Stimulated activated CD8-positive, alpha-beta memory T cell treated with anti-CD3 and anti-CD28 coated beads, Interleukin-12 subunit alpha, Interleukin-12 subunit beta, amount 100 ng/mL, for 4 hours (primary cell): Measurements from ENCODE around the gene GGA2.
"Not testable (repeated sequence)": the region's sequence is repeated elsewhere in the genome, so short reads cannot be mapped to it uniquely, and the experiment has no call there.

ENCODE experiments used
- DNase-seq: peaks from one replicate; pipeline ENCODE4 v3.0.0-alpha.2; 2020; ENCODE audit warnings: low read depth

GGA2 gene

DNA sequence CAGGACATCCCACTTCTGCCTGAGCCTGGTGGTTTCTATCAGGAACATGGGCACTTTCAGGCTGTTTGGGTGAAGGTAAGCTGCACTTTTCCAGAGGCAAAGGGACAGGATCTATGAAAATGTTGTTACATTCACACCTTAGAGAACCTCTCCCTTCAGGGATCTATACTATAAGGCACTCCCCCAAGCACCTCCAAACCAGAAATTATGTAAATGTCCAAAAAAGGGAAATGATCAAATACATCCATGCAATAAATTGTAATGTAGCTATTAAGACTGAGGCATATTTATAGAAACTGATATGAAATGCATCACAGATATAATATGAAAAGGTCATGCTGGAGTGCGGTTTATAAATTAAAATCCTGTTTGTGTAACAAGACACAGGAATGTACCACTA, 34.0 kb downstream of the GGA2 start:
- no peak for DNase-seq

DNA sequence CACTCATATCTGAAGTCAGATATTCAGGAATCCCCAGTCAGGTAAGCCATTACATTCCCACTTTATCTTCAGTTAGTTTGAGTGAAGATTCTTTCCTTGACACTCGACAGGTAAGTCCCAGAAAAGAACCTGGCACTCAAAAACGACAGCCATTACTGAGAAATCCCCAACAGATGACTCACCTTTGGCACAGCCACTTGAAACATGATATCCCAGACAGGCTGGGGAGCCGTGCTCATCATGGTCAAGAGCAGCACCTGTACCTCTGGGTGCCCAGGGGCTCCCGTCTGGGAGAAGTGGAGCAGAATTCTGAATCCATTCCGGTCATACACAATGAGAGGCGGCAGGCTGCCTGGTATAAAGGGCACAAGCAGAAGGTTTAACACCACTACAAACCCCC, 40.5 kb downstream of the GGA2 start:
- DNase-seq, result no peak

DNA sequence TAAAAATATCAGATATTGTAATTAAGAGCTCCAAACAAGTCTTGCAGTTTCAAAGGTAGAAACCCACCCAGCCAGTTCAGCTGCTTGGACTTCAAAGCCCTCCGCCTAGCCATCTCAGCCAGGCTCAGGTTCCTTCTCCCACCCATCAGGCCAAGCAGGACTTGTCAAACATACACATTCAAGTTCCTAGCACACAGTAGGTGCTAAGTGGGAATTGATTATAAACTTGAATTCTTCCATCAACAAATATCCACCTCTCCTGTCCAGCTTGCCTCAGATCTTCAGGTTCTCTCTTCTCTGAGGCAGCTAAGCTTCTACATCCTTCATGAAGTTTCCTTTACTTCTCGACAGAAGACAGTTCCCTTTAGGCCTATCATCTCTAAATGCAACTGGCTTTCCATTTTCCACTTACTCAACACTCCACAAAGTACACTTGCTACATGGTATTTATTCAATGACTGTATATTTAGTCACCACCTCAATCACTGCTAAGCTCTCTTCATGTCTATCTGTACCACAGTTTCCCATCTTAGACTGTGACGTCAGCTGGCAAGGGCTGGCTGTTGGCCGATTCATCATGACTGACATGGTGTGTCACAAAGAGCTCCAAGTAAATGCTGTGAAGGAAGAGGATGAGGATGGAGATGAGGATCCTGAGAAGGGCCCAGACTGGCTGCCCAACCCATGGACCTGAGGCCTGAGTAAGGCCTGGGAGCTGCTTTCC, 44.0 kb downstream of the GGA2 start:
- no peak for DNase-seq

DNA sequence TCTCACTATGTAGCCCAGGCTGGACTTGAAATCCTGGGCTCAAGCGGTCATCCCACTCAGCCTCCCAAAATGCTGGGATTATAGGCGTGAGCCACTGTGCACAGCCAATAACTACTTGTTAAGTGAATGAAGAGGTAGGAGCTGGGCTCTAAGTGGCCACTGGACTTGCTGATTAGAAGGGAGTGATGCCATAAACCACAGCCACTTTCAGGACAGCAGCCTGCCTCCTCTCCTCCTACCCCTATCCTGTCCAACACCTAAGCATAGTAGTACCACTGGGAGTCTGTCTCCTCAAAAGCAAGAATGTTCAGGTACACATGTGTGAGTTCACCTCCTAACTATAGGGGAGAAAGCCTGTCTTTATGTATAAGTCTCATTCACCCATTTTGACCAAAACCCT, 45.1 kb downstream of the GGA2 start:
- DNase-seq, result no peak

DNA sequence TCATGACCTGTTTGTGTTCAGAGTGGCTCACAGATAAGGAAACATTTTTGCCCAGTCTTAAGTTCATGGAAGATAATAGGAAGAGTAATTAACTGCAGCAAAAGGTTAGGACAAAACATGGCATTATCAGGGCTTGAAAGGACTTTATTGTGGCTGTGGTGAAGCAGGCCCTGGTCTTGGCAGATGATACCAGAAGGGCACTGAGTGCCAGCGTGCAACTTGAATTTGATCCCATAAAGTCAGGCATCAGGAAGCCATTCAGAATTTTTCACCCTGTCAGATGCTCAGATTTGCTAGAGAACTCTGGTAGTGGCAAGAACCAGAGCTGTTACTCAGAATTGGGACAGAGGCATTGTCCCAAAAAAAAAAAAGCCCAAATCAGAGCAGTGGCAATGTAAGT, 46.1 kb downstream of the GGA2 start:
- DNase-seq, result no peak

DNA sequence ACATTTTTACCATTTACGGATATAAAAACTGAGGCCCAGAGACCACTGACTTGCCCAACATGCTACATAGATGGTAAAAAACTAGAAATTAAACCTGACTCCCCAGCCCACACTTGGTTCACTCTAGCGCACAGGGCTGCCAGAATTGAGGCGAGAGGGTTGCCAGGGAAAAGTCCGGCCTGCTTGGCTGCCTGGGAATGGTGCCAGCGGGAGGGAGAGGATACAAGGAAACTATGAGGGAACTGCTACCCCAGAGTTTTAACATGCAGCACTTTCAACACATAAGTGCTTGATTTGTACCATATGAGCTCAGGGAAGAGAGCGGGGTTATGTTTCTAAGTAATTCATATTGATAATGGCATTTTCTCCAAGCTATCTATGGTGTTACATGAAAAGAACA, 47.3 kb downstream of the GGA2 start:
- DNase-seq, result not testable (repeated sequence)

DNA sequence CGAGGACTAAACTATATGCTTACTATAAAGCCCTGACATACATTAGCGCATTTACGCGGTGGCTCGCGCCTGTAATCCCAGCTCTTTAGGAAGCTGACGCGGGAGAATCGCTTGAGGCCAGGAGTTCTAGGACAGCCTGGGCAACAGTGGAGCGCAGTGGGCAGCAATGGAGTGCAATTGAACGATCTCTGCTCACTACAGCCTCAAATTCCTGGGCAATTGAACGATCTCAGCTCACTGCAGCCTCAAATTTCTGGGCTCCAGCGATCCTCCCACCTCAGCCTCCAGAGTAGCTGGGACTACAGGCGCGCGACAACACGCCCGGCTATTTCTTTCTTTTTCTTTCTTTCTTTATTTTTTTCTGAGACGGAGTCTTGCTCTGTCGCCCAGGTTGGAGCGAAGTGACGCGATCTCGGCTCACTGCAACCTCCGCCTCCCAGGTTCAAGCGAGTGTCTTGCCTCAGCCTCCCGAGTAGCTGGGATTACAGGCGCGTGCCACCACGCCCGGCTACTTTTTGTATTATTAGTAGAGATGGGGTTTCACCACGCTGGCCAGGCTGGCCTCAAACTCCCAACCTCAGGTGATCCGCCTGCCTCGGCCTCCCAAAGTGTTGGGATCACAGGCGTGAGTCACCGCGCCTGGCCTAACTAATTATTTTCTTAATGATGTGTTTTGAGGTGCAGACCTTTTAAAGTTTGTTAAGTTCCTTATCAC, 56.8 kb downstream of the GGA2 start:
- no peak for DNase-seq

DNA sequence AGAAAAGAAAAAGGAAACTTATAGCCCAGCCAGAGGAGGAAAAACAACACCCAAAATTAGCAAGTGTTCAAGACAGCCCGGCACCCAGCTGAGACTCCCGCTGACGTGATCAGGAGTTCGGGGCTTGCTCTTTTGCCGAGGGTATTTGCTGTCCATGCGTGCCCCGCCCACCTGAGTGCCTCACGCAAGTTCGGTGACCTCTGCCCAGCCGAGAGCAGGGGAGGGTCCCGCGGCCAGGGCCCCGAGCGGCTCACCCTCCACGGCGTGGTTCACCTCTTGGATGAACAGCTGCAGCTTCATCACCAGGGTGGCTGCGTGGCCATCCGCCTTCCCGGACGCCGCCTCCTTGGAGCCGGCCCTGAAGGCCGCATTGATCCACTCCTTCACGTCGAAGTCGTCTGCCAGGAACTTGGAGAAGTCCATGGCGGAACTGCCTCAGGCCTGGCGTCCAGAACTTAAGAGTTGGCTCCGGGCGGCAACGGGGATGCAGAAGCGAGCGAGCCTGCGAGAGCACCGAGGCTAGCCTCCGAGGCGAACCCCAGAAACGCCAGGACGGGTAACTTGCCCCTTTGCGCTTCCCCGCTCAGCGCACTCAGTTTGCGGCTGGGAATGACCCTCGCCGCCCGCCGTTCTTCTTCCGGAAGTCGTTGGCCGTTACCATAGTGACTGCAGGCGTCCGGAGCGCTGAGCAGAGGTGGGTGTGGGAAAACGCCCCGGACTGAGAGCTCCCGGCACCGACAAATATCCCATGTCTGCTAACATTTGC, 57.5 kb downstream of the GGA2 start, which contains the start of gene COG7:
TSS of gene COG7 (minus strand) at position 618 of the 766 bp plus-strand sequence. CDS start at position 423, 195 bp downstream.
- DNase-seq, result peak; percentile 68

DNA sequence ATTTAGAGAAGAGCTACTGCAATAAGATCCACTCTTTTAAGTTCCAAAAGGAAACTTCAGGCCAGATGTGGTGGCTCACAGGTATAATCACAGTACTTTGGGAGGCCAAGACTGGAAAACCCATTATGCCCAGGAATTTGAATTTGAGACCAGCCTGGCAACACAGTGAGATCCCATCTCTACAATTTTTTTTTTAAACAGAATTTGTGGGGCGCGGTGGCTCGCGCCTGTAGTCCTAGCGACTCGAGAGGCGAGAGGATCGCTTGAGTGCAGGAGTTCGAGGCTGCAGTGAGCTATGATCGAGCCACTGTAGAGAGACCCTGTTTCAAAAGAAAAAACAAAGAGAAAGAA, 58.1 kb downstream of the GGA2 start:
- DNase-seq, result no peak

DNA sequence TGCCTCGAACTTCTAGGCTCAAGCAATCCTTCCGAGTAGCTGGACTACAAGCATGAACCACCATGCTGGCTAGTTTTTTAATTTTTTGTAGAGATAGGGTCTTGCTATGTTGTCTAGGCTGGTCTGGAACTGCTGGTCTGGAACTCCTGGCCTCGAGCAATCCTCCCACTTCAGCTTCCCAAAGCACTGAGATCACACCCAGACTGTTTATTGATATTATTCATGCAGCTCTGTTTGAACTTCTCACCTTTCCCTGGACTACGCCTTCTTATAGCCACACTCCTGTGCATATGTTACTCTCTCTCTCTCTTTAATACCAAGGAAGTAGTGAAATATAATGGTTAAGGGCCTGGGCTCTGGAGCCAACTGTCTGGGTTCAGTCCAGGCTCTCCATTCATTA, 61.9 kb downstream of the GGA2 start:
- DNase-seq, result no peak

DNA sequence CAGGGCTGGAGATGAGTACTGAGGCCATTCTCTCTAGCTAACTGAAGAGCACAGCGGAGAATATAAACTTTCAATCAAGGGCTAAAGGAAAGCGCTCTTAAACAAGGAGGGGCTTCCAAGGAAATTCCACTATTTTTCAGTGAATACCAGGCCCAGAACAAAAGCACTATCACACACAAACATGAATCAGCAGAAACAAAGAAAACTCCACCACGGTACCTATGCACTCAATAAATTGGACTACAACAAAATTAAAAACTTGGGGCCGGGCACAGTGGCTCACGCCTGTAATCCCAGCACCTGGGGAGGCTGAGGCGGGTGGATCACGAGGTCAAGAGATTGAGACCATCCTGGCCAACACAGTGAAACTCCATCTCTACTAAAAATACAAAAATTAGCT, 72.8 kb downstream of the GGA2 start:
- not testable (repeated sequence) for DNase-seq

DNA sequence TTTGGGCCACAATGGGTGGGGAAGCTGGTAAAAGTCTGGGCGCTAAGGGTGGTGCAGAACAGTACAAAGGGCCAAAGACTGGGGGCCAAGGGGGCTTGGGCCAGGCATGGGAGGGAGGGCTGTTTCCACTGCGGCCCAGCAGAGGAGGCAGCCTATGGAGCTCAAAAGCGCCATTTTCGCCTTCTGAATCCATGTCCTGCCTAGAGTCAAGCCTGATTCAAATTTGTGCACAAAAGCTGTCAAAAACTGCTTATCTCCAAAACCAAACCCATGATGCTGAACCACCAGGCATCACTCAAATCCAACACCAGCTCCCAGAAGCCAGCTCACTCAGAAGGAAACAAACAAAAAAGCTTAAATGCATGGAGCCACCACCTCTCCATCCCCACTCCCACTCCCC, 73.3 kb downstream of the GGA2 start:
- DNase-seq, result no peak

DNA sequence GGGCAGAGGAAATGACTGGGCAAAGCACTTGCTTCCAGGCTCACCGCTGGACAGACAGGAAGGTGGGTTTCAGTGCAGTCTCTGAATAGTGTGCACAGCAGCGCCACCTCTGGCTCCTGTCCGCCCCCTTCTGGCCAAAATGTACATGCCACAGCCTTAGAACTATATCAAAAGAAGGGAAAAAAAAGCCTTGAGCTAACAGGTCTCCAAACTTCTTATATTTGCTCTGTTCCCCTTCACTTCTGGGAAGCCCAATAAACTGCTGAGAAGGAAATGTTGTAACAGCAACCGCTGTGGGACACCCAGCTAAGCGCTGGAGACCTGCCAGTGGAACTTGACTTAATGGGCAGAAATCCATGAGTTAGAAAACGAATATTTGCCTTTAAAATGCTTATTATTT, 74.8 kb downstream of the GGA2 start:
- peak; percentile 25 for DNase-seq

DNA sequence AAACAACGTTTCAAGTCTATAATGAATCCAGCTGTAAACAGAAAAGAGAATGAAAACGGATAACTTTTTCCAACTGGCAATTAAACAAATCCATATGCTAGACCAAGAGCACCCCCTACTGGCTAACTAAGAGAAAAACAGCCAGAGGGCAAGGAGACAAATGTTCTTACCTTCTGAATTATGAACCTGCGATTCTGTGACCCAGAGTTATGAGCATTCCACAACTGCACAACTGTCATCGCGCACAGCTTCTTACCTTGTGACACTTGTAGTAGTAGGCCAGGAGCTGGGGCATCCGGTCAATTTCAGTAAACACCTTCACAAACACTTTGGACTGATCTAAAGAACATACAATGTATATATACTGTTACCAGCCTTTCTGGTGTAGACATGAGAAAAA, 75.9 kb downstream of the GGA2 start:
- DNase-seq, result no peak

DNA sequence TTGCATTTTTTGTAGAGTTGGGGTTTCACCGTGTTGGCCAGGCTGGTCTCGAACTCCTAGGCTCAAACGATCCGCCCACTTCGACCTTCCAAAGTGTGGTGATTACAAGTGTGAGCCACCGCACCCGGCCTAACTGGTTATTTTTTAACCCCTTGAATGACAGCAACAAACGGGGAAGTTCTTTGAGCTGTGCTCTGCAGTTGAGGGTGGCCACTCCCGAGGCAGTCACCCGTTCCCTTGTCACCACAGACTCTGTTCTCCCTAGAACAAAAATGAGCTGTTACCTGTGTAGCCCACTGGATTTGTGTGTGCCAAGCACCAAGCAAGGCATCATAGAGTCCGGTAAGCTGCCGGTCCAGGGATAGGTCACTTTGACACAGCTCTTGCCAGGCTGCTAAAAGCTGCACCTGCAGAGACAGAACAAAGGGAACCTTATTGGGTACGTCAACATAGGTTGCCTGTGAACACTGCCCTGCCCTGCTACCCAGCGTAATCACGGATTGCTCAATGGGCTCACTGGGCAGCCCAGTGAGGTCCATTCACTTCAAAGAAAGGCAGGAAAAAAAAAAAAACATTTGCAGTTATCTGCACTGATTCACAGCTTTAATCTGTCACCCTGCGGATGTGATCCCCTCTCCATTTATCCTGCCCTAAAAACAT, 76.9 kb downstream of the GGA2 start:
- no peak for DNase-seq

DNA sequence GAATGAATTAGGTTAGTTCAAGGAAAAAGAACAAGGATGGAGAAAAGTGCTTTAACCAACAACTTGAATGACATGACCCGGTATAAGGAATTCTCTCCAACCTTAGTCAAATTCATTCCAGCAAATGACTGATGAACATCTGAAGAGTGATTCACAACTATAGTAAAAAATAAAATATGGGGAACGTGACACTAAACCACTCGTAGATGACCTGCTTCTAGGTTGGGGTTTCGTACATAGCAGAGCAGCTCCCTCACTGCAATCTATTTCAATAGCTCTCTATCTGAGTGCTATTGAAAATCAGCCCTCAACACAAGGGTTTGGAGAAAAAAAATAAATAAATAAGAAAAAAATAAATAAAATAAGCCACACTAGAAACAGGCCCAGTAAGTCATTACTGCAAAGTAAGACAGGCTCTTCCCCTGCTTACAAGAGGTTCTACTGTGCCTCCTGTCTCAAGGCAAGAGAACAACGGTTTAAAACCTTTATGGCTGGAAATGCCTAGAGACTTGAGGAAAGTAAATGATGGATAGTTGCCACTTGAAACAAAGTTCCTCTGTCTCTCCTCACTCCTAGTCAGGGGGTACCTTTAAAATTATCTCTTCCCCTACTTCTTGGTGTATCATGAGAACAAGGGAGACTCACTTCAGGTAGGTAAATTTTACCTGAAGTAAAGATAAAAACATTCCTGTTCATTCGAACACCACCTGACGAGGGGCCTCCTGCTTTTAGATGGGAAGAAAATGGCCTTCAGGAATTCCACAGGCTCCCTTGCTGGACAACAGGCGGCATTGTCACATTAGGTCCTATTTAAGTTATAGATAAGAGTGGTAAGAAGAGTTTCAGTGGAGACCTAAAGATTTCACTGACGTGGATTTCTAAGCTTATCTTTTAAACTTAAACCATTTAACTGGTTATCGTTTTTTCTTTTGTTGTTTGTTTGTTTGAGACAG, 77.8 kb downstream of the GGA2 start:
- DNase-seq, result no peak

DNA sequence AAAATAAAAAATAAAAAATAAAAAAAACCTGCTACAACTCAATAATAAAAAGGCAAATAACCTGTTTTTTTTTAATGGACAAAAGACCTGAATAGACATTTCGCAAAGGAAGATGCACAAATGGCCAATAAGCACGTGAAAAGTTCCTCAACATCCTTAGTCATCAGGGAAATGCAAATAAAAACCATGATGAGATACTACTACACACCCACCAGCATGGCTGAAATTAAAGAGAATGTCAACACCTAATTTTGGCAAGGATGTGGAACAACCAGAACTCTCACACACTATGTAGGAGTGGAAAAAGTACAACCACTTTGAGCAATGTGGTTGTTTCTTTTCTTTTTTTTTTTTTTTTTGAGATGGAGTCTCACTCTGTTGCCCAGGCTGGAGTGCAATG, 81.9 kb downstream of the GGA2 start:
- DNase-seq, result no peak

DNA sequence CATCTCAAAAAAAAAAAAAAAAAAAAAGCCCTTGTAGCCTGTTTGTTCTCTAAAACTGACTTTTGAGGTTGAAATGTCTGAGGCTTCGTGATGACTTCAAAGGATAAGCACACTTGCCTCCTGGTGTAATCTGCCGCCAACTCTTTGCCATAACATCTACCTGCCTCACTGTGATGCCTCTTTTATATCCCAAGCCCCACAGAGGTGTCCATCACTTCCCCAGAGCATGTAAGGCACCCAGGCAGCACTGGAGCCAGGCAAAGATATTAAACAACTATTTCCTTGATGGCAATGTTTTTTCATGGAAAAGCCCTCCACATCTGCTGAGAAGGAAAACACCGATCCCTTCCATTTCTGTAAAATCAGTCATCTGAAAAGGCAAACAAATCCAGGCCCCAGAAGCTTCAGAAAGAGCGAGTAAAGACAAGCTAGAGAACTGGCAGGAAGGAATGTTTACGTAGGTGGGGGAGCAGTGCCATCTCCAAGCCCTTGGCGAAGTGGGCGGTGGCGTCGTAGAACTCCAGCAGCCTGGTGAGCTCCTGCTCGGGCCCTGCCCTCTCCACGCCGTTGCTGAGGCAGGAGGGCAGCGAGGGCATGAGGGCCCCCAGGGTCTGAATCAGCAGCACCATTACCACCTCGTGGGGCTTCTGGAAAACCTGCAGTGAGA, 85.9 kb downstream of the GGA2 start:
- DNase-seq, result no peak

DNA sequence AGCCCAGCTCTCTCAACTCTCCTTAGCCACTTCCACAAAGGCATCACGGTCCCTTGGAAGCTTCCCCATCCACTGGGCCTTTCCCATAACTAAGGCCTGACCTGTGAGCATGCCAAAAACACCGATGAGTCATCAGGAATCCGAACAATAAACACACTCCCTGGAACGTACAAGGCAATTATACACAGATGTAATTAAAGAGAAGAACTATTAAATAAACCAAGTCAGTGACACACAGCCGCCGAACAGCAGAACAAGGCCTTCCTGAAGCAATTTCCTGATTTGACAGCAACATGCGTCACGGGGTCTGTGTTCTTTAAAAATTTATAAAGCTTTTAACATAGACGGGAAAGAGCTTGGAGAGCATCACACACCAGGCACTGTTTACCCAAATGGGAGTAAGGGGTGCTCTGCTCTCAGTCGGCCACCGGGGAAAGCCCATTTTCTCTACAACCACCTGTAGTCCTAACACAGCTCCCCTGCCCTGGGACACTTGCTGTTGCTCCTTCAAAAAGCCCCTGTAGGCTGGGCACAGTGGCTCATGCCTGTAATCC, 86.7 kb downstream of the GGA2 start:
- DNase-seq, result no peak

DNA sequence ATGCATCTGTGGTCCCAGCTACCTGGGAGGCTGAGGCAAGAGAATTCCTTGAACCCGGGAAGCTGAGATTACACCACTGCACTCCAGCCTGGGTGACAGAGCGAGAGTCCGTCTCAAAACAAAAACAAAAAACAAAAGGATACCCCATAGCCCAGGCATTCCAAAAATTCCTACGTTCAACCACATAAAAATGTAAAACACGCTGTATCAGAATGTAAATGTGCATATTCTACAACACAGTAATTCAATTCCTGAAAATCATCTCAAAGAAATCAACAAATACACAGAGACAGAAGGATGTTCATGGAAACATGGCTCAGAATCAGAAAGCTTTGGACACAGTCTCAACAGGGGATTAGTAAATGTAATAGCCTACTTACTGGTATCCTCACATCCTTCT, 90.3 kb downstream of the GGA2 start:
- no peak for DNase-seq

DNA sequence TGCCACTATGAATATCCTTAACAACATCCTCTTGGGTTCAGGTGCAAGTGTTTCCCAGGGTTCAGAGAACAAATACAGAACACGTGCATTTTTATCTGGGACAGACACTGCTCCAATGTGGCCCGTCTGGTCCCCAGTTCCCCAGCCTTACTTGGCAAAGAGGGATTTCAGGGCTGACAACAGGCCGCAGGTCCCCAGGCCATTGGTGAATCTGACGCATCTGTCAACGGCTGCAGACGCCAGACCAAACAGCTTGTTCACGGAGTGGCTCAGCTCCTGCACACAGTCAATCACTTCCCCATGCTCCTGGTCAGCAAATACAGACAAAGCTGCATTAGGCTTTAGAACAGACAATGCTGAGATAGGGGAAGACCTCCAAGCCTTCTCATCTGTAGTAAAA, 93.5 kb downstream of the GGA2 start:
- no peak for DNase-seq
